ENCODE measurements around the gene EHD3. TPM values are rescaled to one million over a fixed set of nuclear protein-coding genes. Genes with fewer than 3 reads are reported as not detected.

EHD3 gene
- total and polyA plus RNA-seq, 2 of the 13 experiments (the other 11 are each of a cell fraction or from before 2014, with no cell fraction given): 0.20 to 0.69 TPM

- TF ChIP-seq ARID5B (CRISPR knock-in tag; IDR thresholded peaks at IDR 0.05) (no peak), PHF20 (CRISPR knock-in tag; IDR thresholded peaks at IDR 0.05) (no peak), ZNF780A (CRISPR knock-in tag; IDR thresholded peaks at IDR 0.05) (no peak), ZNF607 (CRISPR knock-in tag; IDR thresholded peaks at IDR 0.05; ENCODE audit: borderline replicate concordance) (no peak)
These were observed 31.9 kb upstream of the EHD3 start (continued) for GRCh38 chr2:31202041-31202440.

- no peak overlapping the region for H3K4me2 ChIP-seq (ENCODE audit: low read depth, low read length)
- H4K20me1 ChIP-seq (ENCODE audit: insufficient read depth, low read length): no peaks in the 10 kb centered on the region
- H3K4me1 ChIP-seq (ENCODE audit: insufficient read depth, low read length): no peaks in the 10 kb centered on the region
- FAIRE-seq (no peak), DNase-seq (ENCODE audit: low spot score) (no peak), ATAC-seq (no peak)
- no peaks in the 10 kb centered on the region for H3K36me3 ChIP-seq (replicated peaks in 1 of 2; ENCODE audit: control insufficient read depth in 1 of 2, insufficient read depth in 2 of 2, low read length in 2 of 2)
- no peaks in the 10 kb centered on the region for H3K79me2 ChIP-seq (ENCODE audit: insufficient read depth, low read length)
- H3K9ac ChIP-seq (ENCODE audit: insufficient read depth, low read depth, low read length): no peak overlapping the region
- no peaks in the 10 kb centered on the region for H3K9me3 ChIP-seq (ENCODE audit: low read length)
- in situ Hi-C loops (cut with HindIII; ENCODE audit: extremely low pct_ligation_motif_present, low pct_unique_long_range_greater_than_20kb) (no loop called here), intact Hi-C loops (cut with micrococcal nuclease; ENCODE audit: unreplicated experiment) (no loop called here)
- WGBS (ENCODE audit: low lambda C conversion rate): 21% methylated on average over 4 of the region's 5 CpGs
- POLR2A ChIA-PET: no interaction called here
- TF ChIP-seq ZNF747 (CRISPR knock-in tag; IDR thresholded peaks at IDR 0.05; ENCODE audit: borderline replicate concordance): no peak
- no peak for TF ChIP-seq MBD4 (IDR thresholded peaks at IDR 0.05; ENCODE audit: borderline replicate concordance, low read length)
- no peak for TF ChIP-seq SMYD3 (CRISPR knock-in tag; IDR thresholded peaks at IDR 0.05)
- no peak overlapping the region for H3K27ac ChIP-seq (ENCODE audit: extremely low read length, insufficient read depth, low read length)
- no peak overlapping the region for H2AFZ ChIP-seq (ENCODE audit: low read length)
- no peak overlapping the region for H3K4me3 ChIP-seq (replicated peaks in 1 of 3; ENCODE audit: insufficient read depth in 1 of 3, low read depth in 2 of 3, low read length in 3 of 3)
- H3K27me3 ChIP-seq (ENCODE audit: control insufficient read depth in 1 of 2, insufficient read depth in 2 of 2, low read length in 2 of 2): peaks cover 0 to 15% of the 10 kb centered on the region in 2 experiments; a peak in 2 of 5 replicates
- no TSS peak for BruUV-seq (replicated peaks)
- CTCF ChIA-PET (ENCODE audit: low intra/inter-chr PET ratio, low total read pairs): no interaction called here
These were observed 31.1 kb upstream of the EHD3 start for GRCh38 chr2:31202833-31203232.

Measured in HepG2 (cell line).